HepG2 (cell line): ENCODE data around the gene SYT7. TPM values are rescaled to one million over a fixed set of nuclear protein-coding genes. Genes with fewer than 3 reads are reported as not detected.

Source experiments
- AHR ChIP-seq: IDR thresholded peaks from 2 replicates; pipeline ENCODE4 v1.6.1; 2018; ENCODE audit warnings: missing genetic modification reagents, missing compliant biosample characterization
- BHLHE40 ChIP-seq: IDR thresholded peaks from 2 replicates; pipeline ENCODE4 v1.6.1; 2011; ENCODE audit warnings: low read length, improper control_type of control experiment
- HBP1 ChIP-seq: IDR thresholded peaks from 2 replicates; pipeline ENCODE4 v1.6.1; 2016; ENCODE audit warnings: low read depth, control low read depth
- HNRNPLL ChIP-seq: fragments of 200-400 bp; formaldehyde crosslinking; IDR thresholded peaks from 2 replicates; pipeline ENCODE4 v1.6.1; 2017; ENCODE audit warnings: mild to moderate bottlenecking, low read depth, low read length; ENCODE audit not compliant: poor library complexity, severe bottlenecking
- KDM3A ChIP-seq: IDR thresholded peaks from 2 replicates; pipeline ENCODE4 v1.6.1; 2018; ENCODE audit warnings: low read depth, missing compliant biosample characterization
- KLF16 ChIP-seq, 2 experiments: sonication (generic) in 1 of 2; formaldehyde crosslinking in 1 of 2; IDR thresholded peaks; 2 replicates each; pipeline versions ENCODE4 v1.6.1 to v1.8.0; 2016 to 2023; ENCODE audit warnings: missing genetic modification reagents in 2 of 2, missing compliant biosample characterization in 1 of 2
- NCOA1 ChIP-seq: sonication (generic); formaldehyde crosslinking; IDR thresholded peaks from 2 replicates; pipeline ENCODE4 v1.9.0; 2021; ENCODE audit warnings: missing genetic modification reagents
- PAXIP1 ChIP-seq: sonication (generic); formaldehyde crosslinking; conservative IDR thresholded peaks from 2 replicates; pipeline ENCODE4 v1.4.0; 2020; ENCODE audit warnings: mild to moderate bottlenecking, missing genetic modification reagents, moderate library complexity
- PHF20 ChIP-seq: sonication (generic); formaldehyde crosslinking; IDR thresholded peaks from 2 replicates; pipeline ENCODE4 v1.5.0; 2020; ENCODE audit warnings: mild to moderate bottlenecking, missing genetic modification reagents
- POLR2A ChIP-seq, 2 experiments: IDR thresholded peaks; 2 replicates each; pipeline ENCODE4 v1.6.1; 2011; ENCODE audit warnings: low read depth in 2 of 2, low read length in 2 of 2, mild to moderate bottlenecking in 1 of 2, moderate library complexity in 1 of 2; ENCODE audit not compliant: insufficient read depth in 1 of 2
- REPIN1 ChIP-seq: sonication (generic); formaldehyde crosslinking; IDR thresholded peaks from 2 replicates; pipeline ENCODE4 v1.8.0; 2022; ENCODE audit warnings: missing genetic modification reagents, low read depth, mild to moderate bottlenecking, borderline replicate concordance
- SALL2 ChIP-seq: sonication (generic); formaldehyde crosslinking; IDR thresholded peaks from 2 replicates; pipeline ENCODE4 v1.8.1; 2023; ENCODE audit warnings: mild to moderate bottlenecking, missing genetic modification reagents, inconsistent platforms
- ZMAT3 ChIP-seq: sonication (generic); formaldehyde crosslinking; conservative IDR thresholded peaks from 2 replicates; pipeline ENCODE4 v1.7.0; 2021; ENCODE audit warnings: missing genetic modification reagents
- ZNF232 ChIP-seq: sonication (generic); formaldehyde crosslinking; IDR thresholded peaks from 2 replicates; pipeline ENCODE4 v1.4.0; 2020; ENCODE audit warnings: missing genetic modification reagents, borderline replicate concordance
- ZNF280B ChIP-seq: sonication (generic); formaldehyde crosslinking; IDR thresholded peaks from 2 replicates; pipeline ENCODE4 v1.5.0; 2020; ENCODE audit warnings: missing genetic modification reagents, mild to moderate bottlenecking, borderline replicate concordance
- ZNF362 ChIP-seq: sonication (generic); formaldehyde crosslinking; IDR thresholded peaks from 2 replicates; pipeline ENCODE4 v1.4.0; 2020; ENCODE audit warnings: missing genetic modification reagents, mild to moderate bottlenecking, borderline replicate concordance
- ZNF574 ChIP-seq: sonication (generic); formaldehyde crosslinking; IDR thresholded peaks from 2 replicates; pipeline ENCODE4 v1.4.0; 2020; ENCODE audit warnings: missing genetic modification reagents
- ZNF724P ChIP-seq: sonication (generic); formaldehyde crosslinking; IDR thresholded peaks from 2 replicates; pipeline ENCODE4 v1.8.0; 2022; ENCODE audit warnings: missing genetic modification reagents, borderline replicate concordance
- polyA plus RNA-seq, 8 experiments: library from polyadenylated mRNA; depleted of rRNA in 3 of 8; stranded (reverse) in 7 of 8; unstranded in 1 of 8; fragments of >200 nt; fragmentation: Illumina TruSeq in 4 of 8; extraction: Trizol in 4 of 8; gene quantifications; 2 replicates each; pipeline versions ENCODE4 v1.2.1 to v1.2.3, GENCODE V29; 2011 to 2016; ENCODE audit warnings: low read depth in 4 of 8, missing spikeins in 1 of 8, mixed read lengths in 1 of 8; ENCODE audit not compliant: insufficient read depth in 1 of 8
- total RNA-seq, 5 experiments: library from RNA; depleted of rRNA; stranded (reverse); fragments of >200 nt; fragmentation: Illumina TruSeq; extraction: Trizol; gene quantifications; 2 replicates each; pipeline ENCODE4 v1.2.3, GENCODE V29; 2016; ENCODE audit warnings: low read depth in 1 of 5

The SYT7 gene
- total and polyA plus RNA-seq, 2 of the 13 experiments (the other 11 are each of a cell fraction or from before 2014, with no cell fraction given): 1.4 to 4.4 TPM

- peak; percentile 73 for TF ChIP-seq PAXIP1 (CRISPR knock-in tag)
- TF ChIP-seq NCOA1 (CRISPR knock-in tag): peak; percentile 25; the same call in 1 of the 2 replicates
- peak; percentile 61; the same call in 1 of the 2 replicates for TF ChIP-seq ZNF574 (CRISPR knock-in tag)
- no peak; the same call in 1 of the 2 replicates for TF ChIP-seq ZNF280B (CRISPR knock-in tag)
- TF ChIP-seq ZNF724P (CRISPR knock-in tag): 0 out of 2 replicates have a peak, but pooled peaks have one; percentile 44
- peak; percentile 40 for TF ChIP-seq PHF20 (CRISPR knock-in tag)
- TF ChIP-seq POLR2A (IDR thresholded peaks at IDR 0.05; ENCODE audit: insufficient read depth in 1 of 2, low read depth in 2 of 2, low read length in 2 of 2): peak in 1 of 2 experiments; percentile 49; a peak in 1 of 4 replicates
- 0 out of 2 replicates have a peak, but pooled peaks have one; percentile 12 for TF ChIP-seq ZNF362
- TF ChIP-seq ZNF232 (CRISPR knock-in tag): no peak
- 0 out of 2 replicates have a peak, but pooled peaks have one; percentile 65 for TF ChIP-seq SALL2 (CRISPR knock-in tag)
- TF ChIP-seq HNRNPLL: peak; percentile 75
- TF ChIP-seq HBP1 (CRISPR knock-in tag): 0 out of 2 replicates have a peak, but pooled peaks have one; percentile 63
- no peak for TF ChIP-seq AHR (CRISPR knock-in tag)
- TF ChIP-seq ZMAT3 (CRISPR knock-in tag): 0 out of 2 replicates have a peak, but pooled peaks have one; percentile 69
- peak in 1 of 2 experiments; percentile 73; a peak in 1 of 4 replicates for TF ChIP-seq KLF16 (CRISPR knock-in tag; IDR thresholded peaks at IDR 0.05)
- TF ChIP-seq BHLHE40: peak; percentile 49; the same call in 1 of the 2 replicates
- TF ChIP-seq KDM3A (CRISPR knock-in tag): no peak
- TF ChIP-seq REPIN1 (CRISPR knock-in tag): peak; percentile 75; the same call in 1 of the 2 replicates
These were observed 92.1 kb downstream of the SYT7 start (continued) for GRCh38 chr11:61488651-61489291.
